HepG2 (cell line): ENCODE results near the gene ZNF584.

Experiments used
- ETV5 ChIP-seq: IDR thresholded peaks from 2 replicates; pipeline ENCODE4 v1.6.1; 2018; ENCODE audit warnings: missing biosample characterization, missing genetic modification reagents, inconsistent platforms, borderline replicate concordance
- HIVEP1 ChIP-seq: sonication (generic); formaldehyde crosslinking; IDR thresholded peaks from 2 replicates; pipeline ENCODE4 v1.4.0; 2020; ENCODE audit warnings: mild to moderate bottlenecking, missing genetic modification reagents
- IKZF5 ChIP-seq: IDR thresholded peaks from 2 replicates; pipeline ENCODE4 v1.6.1; 2018; ENCODE audit warnings: missing genetic modification reagents, mild to moderate bottlenecking, missing compliant biosample characterization
- ONECUT2 ChIP-seq: sonication (generic); formaldehyde crosslinking; IDR thresholded peaks from 2 replicates; pipeline ENCODE4 v1.4.0; 2020; ENCODE audit warnings: missing genetic modification reagents
- PRDM10 ChIP-seq: sonication (generic); formaldehyde crosslinking; IDR thresholded peaks from 2 replicates; pipeline ENCODE4 v1.4.0; 2020; ENCODE audit warnings: low read depth, missing genetic modification reagents
- U2AF2 ChIP-seq: fragments of 200-400 bp; formaldehyde crosslinking; IDR thresholded peaks from 2 replicates; pipeline ENCODE4 v1.6.1; 2017; ENCODE audit warnings: low read depth, mild to moderate bottlenecking, low read length

- TF ChIP-seq PRDM10 (CRISPR knock-in tag), result no peak; the same call in 1 of the 2 replicates
- TF ChIP-seq IKZF5, result peak; percentile 76
- peak; percentile 90; the same call in 1 of the 2 replicates for TF ChIP-seq HIVEP1 (CRISPR knock-in tag)
- no peak for TF ChIP-seq ONECUT2 (CRISPR knock-in tag)
- peak; percentile 56 for TF ChIP-seq ETV5 (CRISPR knock-in tag)
- peak; percentile 10; the same call in 1 of the 2 replicates for TF ChIP-seq U2AF2
Observed at GRCh38 chr19:58386576-58387337, 21.7 kb upstream of the ZNF584 start, which contains the start of gene RPS5.
